Measurements from ENCODE around the gene PDXK. TPM values are rescaled to one million over a fixed set of nuclear protein-coding genes. Genes with fewer than 3 reads are reported as not detected.

The PDXK gene
- total RNA-seq = 154 and 187 TPM in 2 replicates

GRCh38 chr21:43718872-43719747 is at the start of gene PDXK:
Gene PDXK, plus strand, starts transcription at chr21:43719129. Its CDS starts 166 bp downstream, at chr21:43719295.

DNA sequence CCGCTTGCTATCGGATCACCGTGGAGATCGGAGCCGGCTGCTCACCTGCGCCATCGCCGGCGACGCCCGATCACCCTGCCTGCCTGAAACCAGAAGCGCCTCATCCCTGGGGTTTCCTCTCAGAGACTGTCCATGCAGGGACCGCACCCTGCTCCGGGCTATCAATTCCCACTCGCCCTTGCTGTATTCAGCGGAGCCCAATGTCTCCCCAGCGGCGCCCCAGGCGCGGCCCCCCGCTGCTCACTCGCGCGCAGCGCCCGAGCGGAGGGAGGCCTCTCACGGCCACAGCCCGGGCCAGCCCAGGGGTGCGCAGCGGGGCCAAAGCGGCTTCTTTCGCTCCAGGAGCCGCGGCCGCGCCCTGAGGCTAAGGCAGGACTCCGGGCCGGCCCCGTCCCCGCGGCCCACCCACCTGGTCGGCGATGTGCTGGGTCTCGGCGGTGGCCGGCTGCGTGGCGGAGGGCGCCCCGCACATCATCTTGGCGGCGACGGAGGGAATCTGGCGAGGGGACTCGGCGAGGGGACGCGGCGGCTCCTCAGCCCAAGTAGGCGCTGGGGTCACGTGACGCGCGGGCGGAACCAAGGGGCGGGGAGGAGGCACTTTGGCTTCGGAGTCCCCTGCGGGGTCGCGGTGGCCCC is 57.0 kb downstream of the PDXK start, which contains the start of gene CSTB:
TSS of gene CSTB (minus strand) at position 514 of the 636 bp plus-strand sequence. CDS start at position 475, 39 bp downstream.

GRCh38 chr21:43789276-43790009 is 70.5 kb downstream of the PDXK start, which contains the start of gene RRP1:
Gene RRP1, plus strand, starts transcription at chr21:43789577. Its CDS starts 53 bp downstream, at chr21:43789630.

Other genes with a start within 250 kb of the PDXK start
- gene HSF2BP, start 59.6 kb upstream of the PDXK start, total RNA-seq = 2.7 and 4.3 TPM in 2 replicates
- 20.9 and 23.9 TPM in 2 replicates for gene RRP1B, start 59.6 kb upstream of the PDXK start, total RNA-seq
- 10.1 and 13.5 TPM in 2 replicates for gene CSTB, start 57.2 kb downstream of the PDXK start, total RNA-seq
- 20.8 and 24.3 TPM in 2 replicates for gene RRP1, start 70.4 kb downstream of the PDXK start, total RNA-seq
- 49.8 and 57.7 TPM in 2 replicates for gene AGPAT3, start 146.1 kb downstream of the PDXK start, total RNA-seq